ENCODE measurements around the gene MAP1LC3B.
"Not testable (repeated sequence)": the region's sequence is repeated elsewhere in the genome, so short reads cannot be mapped to it uniquely, and the experiment has no call there.

Gene MAP1LC3B

GRCh38 chr16:87362828-87363559 lies 29.1 kb upstream of the MAP1LC3B start:
- H3K27me3 ChIP-seq (ENCODE audit: insufficient read depth, low read length, poor library complexity); H2BK120ac ChIP-seq (ENCODE audit: low read depth, low read length); H3K9ac ChIP-seq (ENCODE audit: low read length); H3K27ac ChIP-seq (ENCODE audit: low read depth, low read length); H2BK5ac ChIP-seq (ENCODE audit: low read length); H4K8ac ChIP-seq (ENCODE audit: low read depth, low read length); H3K4me1 ChIP-seq (ENCODE audit: control insufficient read depth, low read depth, low read length); H2AK5ac ChIP-seq (ENCODE audit: low read length); H3K56ac ChIP-seq (ENCODE audit: low read length); DNase-seq; H3K4ac ChIP-seq (ENCODE audit: low read depth, low read length); H2BK15ac ChIP-seq (replicated peaks; ENCODE audit: low read depth); H3K4me2 ChIP-seq (ENCODE audit: low read length); H4K5ac ChIP-seq (ENCODE audit: low read length); H3K79me2 ChIP-seq (ENCODE audit: control insufficient read depth, insufficient read depth, low read length); H3K23ac ChIP-seq (ENCODE audit: low read length); H3K36me3 ChIP-seq (ENCODE audit: control insufficient read depth, insufficient read depth, low read length); H3K4me3 ChIP-seq (ENCODE audit: low read length); H3K18ac ChIP-seq (ENCODE audit: low read length): not testable (repeated sequence)
- WGBS (ENCODE audit: extremely low coverage, insufficient coverage, low lambda C conversion rate) = no CpG with 5 or more reads among the region's 13 CpGs
- peaks cover 12% of the 10 kb centered on the region for H3K79me1 ChIP-seq (ENCODE audit: low read length)

- no peak overlapping the region for H3K27ac ChIP-seq (ENCODE audit: low read depth, low read length)
- H3K23ac ChIP-seq (ENCODE audit: low read length) = no peak overlapping the region
- H4K5ac ChIP-seq (ENCODE audit: low read length) = no peak overlapping the region
- H3K18ac ChIP-seq (ENCODE audit: low read length) = no peak overlapping the region
- H3K79me1 ChIP-seq (ENCODE audit: low read length) = peaks cover 15% of the 10 kb centered on the region
- no peak overlapping the region for H4K8ac ChIP-seq (ENCODE audit: low read depth, low read length)
- H3K4me2 ChIP-seq (ENCODE audit: low read length) = no peak overlapping the region
- no peak overlapping the region for H3K4ac ChIP-seq (ENCODE audit: low read depth, low read length)
- no peak overlapping the region for H3K9ac ChIP-seq (ENCODE audit: low read length)
- no peak overlapping the region for H2BK5ac ChIP-seq (ENCODE audit: low read length)
- H3K56ac ChIP-seq (ENCODE audit: low read length) = no peak overlapping the region
- no peak overlapping the region for H3K4me3 ChIP-seq (ENCODE audit: low read length)
- WGBS (ENCODE audit: extremely low coverage, insufficient coverage, low lambda C conversion rate) = no CpG with 5 or more reads among the region's 17 CpGs
- H2BK15ac ChIP-seq (replicated peaks; ENCODE audit: low read depth) = no peak overlapping the region
- H2BK120ac ChIP-seq (ENCODE audit: low read depth, low read length) = no peak overlapping the region
- no peaks in the 10 kb centered on the region for H3K4me1 ChIP-seq (ENCODE audit: control insufficient read depth, low read depth, low read length)
- H3K79me2 ChIP-seq (ENCODE audit: control insufficient read depth, insufficient read depth, low read length) = peaks cover 5% of the 10 kb centered on the region
- no peak for DNase-seq
- peaks cover 1% of the 10 kb centered on the region for H3K36me3 ChIP-seq (ENCODE audit: control insufficient read depth, insufficient read depth, low read length)
- H3K27me3 ChIP-seq (ENCODE audit: insufficient read depth, low read length, poor library complexity) = no peaks in the 10 kb centered on the region
- H2AK5ac ChIP-seq (ENCODE audit: low read length) = no peak overlapping the region
These were observed 28.2 kb upstream of the MAP1LC3B start for GRCh38 chr16:87363771-87364455.

- H3K4me1 ChIP-seq (ENCODE audit: control insufficient read depth, low read depth, low read length) = no peaks in the 10 kb centered on the region
- H3K56ac ChIP-seq (ENCODE audit: low read length) = no peak overlapping the region
- no peak overlapping the region for H2BK120ac ChIP-seq (ENCODE audit: low read depth, low read length)
- no peak overlapping the region for H3K4me3 ChIP-seq (ENCODE audit: low read length)
- no peak overlapping the region for H3K23ac ChIP-seq (ENCODE audit: low read length)
- peaks cover 7% of the 10 kb centered on the region for H3K79me2 ChIP-seq (ENCODE audit: control insufficient read depth, insufficient read depth, low read length)
- H4K5ac ChIP-seq (ENCODE audit: low read length) = no peak overlapping the region
- H3K9ac ChIP-seq (ENCODE audit: low read length) = no peak overlapping the region
- DNase-seq = no peak
- H3K27me3 ChIP-seq (ENCODE audit: insufficient read depth, low read length, poor library complexity) = no peaks in the 10 kb centered on the region
- no peak overlapping the region for H3K27ac ChIP-seq (ENCODE audit: low read depth, low read length)
- H3K4ac ChIP-seq (ENCODE audit: low read depth, low read length) = no peak overlapping the region
- no peak overlapping the region for H4K8ac ChIP-seq (ENCODE audit: low read depth, low read length)
- WGBS (ENCODE audit: extremely low coverage, insufficient coverage, low lambda C conversion rate) = no CpG with 5 or more reads among the region's 13 CpGs
- peaks cover 19% of the 10 kb centered on the region for H3K79me1 ChIP-seq (ENCODE audit: low read length)
- H2BK5ac ChIP-seq (ENCODE audit: low read length) = no peak overlapping the region
- no peak overlapping the region for H2BK15ac ChIP-seq (replicated peaks; ENCODE audit: low read depth)
- H3K18ac ChIP-seq (ENCODE audit: low read length) = no peak overlapping the region
- H3K4me2 ChIP-seq (ENCODE audit: low read length) = no peak overlapping the region
- peaks cover 1% of the 10 kb centered on the region for H3K36me3 ChIP-seq (ENCODE audit: control insufficient read depth, insufficient read depth, low read length)
- no peak overlapping the region for H2AK5ac ChIP-seq (ENCODE audit: low read length)
These were observed 27.0 kb upstream of the MAP1LC3B start for GRCh38 chr16:87365021-87365713.

GRCh38 chr16:87366288-87366687 lies 25.8 kb upstream of the MAP1LC3B start:
- peaks cover 1% of the 10 kb centered on the region for H3K36me3 ChIP-seq (ENCODE audit: control insufficient read depth, insufficient read depth, low read length)
- no peak overlapping the region for H3K4me3 ChIP-seq (ENCODE audit: low read length)
- H3K56ac ChIP-seq (ENCODE audit: low read length) = no peak overlapping the region
- no peak overlapping the region for H4K8ac ChIP-seq (ENCODE audit: low read depth, low read length)
- no peak overlapping the region for H2BK5ac ChIP-seq (ENCODE audit: low read length)
- no CpG with 5 or more reads among the region's 4 CpGs for WGBS (ENCODE audit: extremely low coverage, insufficient coverage, low lambda C conversion rate)
- H3K79me2 ChIP-seq (ENCODE audit: control insufficient read depth, insufficient read depth, low read length) = peaks cover 10% of the 10 kb centered on the region
- H3K4me2 ChIP-seq (ENCODE audit: low read length) = no peak overlapping the region
- H3K79me1 ChIP-seq (ENCODE audit: low read length) = peaks cover 22% of the 10 kb centered on the region
- H3K27me3 ChIP-seq (ENCODE audit: insufficient read depth, low read length, poor library complexity) = no peaks in the 10 kb centered on the region
- no peak overlapping the region for H2BK120ac ChIP-seq (ENCODE audit: low read depth, low read length)
- no peak overlapping the region for H4K5ac ChIP-seq (ENCODE audit: low read length)
- no peak overlapping the region for H3K23ac ChIP-seq (ENCODE audit: low read length)
- no peak overlapping the region for H3K4ac ChIP-seq (ENCODE audit: low read depth, low read length)
- H3K4me1 ChIP-seq (ENCODE audit: control insufficient read depth, low read depth, low read length) = no peaks in the 10 kb centered on the region
- no peak overlapping the region for H3K18ac ChIP-seq (ENCODE audit: low read length)
- H3K9ac ChIP-seq (ENCODE audit: low read length) = no peak overlapping the region
- no peak overlapping the region for H2BK15ac ChIP-seq (replicated peaks; ENCODE audit: low read depth)
- no peak for DNase-seq
- no peak overlapping the region for H2AK5ac ChIP-seq (ENCODE audit: low read length)
- H3K27ac ChIP-seq (ENCODE audit: low read depth, low read length) = no peak overlapping the region

GRCh38 chr16:87366930-87367329 lies 25.2 kb upstream of the MAP1LC3B start:
- Histone ChIP-seq H3K23ac (ENCODE audit: low read length) (no peak overlapping the region), H2AK5ac (ENCODE audit: low read length) (no peak overlapping the region), H2BK120ac (ENCODE audit: low read depth, low read length) (no peak overlapping the region), H3K79me2 (ENCODE audit: control insufficient read depth, insufficient read depth, low read length) (peaks cover 10% of the 10 kb centered on the region), H3K4me3 (ENCODE audit: low read length) (no peak overlapping the region), H4K5ac (ENCODE audit: low read length) (no peak overlapping the region), H3K36me3 (ENCODE audit: control insufficient read depth, insufficient read depth, low read length) (no peaks in the 10 kb centered on the region), H3K56ac (ENCODE audit: low read length) (no peak overlapping the region), H3K4me1 (ENCODE audit: control insufficient read depth, low read depth, low read length) (no peaks in the 10 kb centered on the region), H3K27ac (ENCODE audit: low read depth, low read length) (no peak overlapping the region), H2BK15ac (replicated peaks; ENCODE audit: low read depth) (no peak overlapping the region), H3K27me3 (ENCODE audit: insufficient read depth, low read length, poor library complexity) (no peaks in the 10 kb centered on the region), H3K18ac (ENCODE audit: low read length) (no peak overlapping the region), H3K9ac (ENCODE audit: low read length) (no peak overlapping the region), H3K4ac (ENCODE audit: low read depth, low read length) (no peak overlapping the region), H2BK5ac (ENCODE audit: low read length) (no peak overlapping the region), H3K4me2 (ENCODE audit: low read length) (no peak overlapping the region), H4K8ac (ENCODE audit: low read depth, low read length) (no peak overlapping the region), H3K79me1 (ENCODE audit: low read length) (peaks cover 20% of the 10 kb centered on the region)
- no CpG with 5 or more reads among the region's 1 CpG for WGBS (ENCODE audit: extremely low coverage, insufficient coverage, low lambda C conversion rate)
- DNase-seq = no peak
